KBM-7 (cell line): ENCODE measurements around the gene ZNF235.
"Not testable (repeated sequence)": the region's sequence is repeated elsewhere in the genome, so short reads cannot be mapped to it uniquely, and the experiment has no call there.

Source experiments
- DNase-seq: peaks from one replicate; pipeline ENCODE4 v3.0.0-alpha.2; 2015
- in situ Hi-C: fragments of 300-500 bp; cut with MboI; formaldehyde crosslinking; loops from 2 replicates; pipeline ENCODE4 v1.14.3; 2020; ENCODE audit warnings: low sequenced_read_pairs, low pct_unique_long_range_greater_than_20kb, mixed read lengths

The ZNF235 gene

DNA sequence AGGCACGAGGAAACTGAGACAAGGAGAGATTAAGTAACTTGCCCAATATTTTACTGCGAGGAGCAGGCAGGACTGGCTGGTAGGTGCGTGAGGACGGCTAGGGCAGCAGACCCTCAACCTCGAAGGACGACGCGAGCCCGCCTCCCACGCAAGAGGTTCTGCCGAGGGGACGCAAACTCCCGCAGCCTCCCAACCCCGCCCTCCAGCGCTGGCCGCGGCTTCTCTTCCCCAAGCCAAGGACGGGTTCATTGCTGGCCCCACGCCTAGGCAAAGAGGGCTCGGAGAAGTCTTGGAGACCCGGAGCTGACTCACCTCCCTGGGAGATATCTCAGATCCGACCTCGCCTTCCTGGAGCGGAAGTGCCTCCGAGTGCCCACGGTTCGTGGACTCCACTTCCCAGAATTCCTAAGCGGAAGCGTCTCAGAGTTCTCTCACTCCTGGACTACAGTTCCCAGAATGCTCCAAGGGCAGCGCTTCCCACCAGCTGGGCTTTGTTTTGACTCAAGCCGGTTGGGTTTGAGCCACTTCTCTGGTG is at the start of gene ZNF235:
TSS of gene ZNF235 (minus strand) at position 367 of the 535 bp plus-strand sequence. CDS start 1,621 bp downstream, outside the sequence.
- in situ Hi-C loops: no loop called here
- peak; percentile 93 for DNase-seq

DNA sequence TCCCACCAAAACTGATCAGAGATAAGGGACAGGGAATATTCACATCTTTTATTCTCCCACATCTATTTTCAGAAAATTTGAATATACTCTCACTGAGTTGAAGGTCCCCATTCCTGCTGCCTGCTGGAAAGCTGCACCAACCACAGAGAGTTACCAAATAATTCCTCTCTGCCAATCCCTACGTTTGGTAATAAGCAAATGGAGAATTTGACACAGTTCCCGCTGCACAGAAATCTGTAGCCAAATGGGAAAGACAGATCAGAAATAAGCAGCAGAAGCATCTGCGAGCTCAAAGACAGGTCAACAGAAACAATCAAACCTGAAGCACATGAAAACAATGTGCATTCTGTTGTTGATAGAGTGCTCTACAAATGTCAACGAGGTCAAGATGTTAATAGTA is 41.7 kb upstream of the ZNF235 start:
- in situ Hi-C loops: no loop called here
- no peak for DNase-seq

DNA sequence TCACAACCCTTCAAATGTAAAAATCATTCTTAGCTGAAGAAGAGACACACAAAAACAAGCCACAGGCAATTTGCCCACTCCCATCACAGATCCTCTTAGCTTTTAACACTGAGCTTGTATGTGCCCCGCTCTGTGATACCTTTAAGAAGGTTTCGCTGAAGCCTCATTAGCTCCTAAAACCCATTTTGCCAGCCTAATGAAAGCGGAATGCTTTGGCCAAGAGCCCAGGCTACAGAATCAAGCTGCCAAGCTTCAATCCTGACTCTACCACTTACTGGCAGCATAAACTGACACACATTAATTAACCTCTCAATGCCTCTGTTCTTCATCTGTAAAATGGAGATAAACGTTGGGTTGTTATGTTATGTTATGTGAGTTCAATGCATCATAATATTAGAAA is 41.1 kb upstream of the ZNF235 start:
- in situ Hi-C loops: no loop called here
- no peak for DNase-seq

DNA sequence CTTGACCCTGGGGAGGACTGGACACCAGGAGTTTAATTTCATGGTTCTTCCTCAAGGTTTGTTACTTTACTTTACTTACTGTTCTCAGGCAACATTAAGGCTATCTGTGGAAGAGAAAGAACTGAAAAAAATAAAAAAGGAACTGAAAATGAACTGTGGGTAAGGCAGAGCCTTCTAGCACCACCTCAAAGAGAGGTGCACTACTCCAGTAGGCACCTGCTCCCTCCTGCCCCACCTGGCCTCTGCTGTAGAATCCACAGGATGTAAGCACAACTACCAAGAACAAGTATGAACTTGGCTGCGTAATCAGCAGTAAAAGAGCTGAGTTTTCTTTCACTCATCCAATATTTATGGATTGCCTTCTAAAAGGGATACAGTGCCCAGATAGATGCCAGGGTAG is 39.4 kb upstream of the ZNF235 start:
- in situ Hi-C loops: no loop called here
- DNase-seq: no peak

DNA sequence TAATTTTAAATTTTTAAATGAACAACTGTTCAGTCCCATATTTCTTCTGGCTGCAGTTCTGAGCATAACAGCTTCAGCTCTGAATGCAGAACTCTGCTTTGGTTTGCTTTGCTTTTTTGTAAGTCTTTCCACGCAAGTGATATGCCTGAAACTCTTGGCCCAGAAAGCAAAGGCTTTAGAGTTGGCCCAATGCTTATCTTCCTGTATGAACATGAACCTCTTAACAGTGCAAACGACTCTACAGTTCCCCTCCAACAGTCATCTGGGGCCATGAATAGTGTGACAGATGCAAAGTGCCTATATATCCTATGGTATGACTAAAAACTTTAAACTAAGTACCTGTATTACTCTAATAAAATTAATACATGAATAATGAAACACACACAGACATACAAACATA is 37.0 kb upstream of the ZNF235 start:
- in situ Hi-C loops: no loop called here
- DNase-seq: no peak

DNA sequence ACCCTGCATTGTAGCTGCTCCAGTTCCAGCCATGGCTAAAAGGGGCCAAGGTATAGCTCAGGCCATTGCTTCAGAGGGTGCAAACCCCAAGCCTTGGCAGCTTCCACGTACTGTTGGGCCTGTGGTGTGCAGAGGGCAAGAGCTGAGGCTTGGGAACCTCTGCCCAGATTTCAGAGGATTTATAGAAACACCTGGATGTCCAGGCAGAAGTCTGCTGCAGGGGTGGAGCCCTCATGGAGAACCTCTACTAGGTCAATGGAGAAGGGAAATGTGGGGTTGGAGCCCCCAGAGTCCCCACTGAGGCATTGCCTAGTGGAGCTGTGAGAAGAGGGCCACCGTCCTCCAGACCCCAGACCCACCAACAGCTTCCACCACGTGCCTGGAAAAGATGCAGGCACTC is 29.8 kb upstream of the ZNF235 start:
- DNase-seq: not testable (repeated sequence)

DNA sequence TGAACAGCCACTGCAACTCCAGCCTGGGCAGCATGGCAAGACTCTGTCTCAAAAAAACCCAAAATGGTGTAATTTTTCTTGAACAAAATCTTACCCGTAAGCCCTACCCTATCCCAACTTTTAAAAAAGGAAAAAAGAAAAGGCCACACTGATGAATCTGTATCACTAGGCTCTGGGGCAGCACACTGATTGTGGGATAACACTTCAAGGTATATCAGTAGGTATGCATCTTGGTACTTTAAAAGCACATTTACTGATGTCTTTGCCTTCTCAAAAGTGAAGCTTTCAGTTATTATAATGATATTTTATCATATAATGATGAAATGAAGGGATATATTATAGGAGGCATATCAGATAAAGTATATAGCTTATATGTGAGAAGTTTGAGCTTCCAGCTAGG is 27.3 kb upstream of the ZNF235 start:
- DNase-seq: no peak
- in situ Hi-C loops: no loop called here

More for the DNA sequence above, 29.8 kb upstream of the ZNF235 start:
- in situ Hi-C loops: not testable (repeated sequence)

DNA sequence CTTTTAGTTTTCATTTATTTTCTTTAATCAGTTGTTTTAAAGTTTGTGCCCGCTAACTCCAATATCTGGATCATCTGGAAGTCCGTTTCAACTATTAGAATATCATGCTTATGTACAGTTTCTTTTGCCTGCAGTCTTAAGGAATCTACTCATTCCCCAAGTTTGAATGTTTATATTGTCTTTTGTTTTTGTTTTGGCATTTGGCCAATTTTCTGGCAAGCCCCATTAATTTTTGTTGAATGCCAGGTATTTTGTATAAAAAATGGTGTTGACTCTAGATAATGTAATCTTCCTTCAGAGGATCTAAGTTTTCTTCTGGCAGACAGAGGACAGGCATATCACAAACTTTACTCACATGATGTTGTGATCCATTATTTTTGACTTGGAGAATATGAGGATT is 11.1 kb upstream of the ZNF235 start:
- in situ Hi-C loops: no loop called here
- no peak for DNase-seq

DNA sequence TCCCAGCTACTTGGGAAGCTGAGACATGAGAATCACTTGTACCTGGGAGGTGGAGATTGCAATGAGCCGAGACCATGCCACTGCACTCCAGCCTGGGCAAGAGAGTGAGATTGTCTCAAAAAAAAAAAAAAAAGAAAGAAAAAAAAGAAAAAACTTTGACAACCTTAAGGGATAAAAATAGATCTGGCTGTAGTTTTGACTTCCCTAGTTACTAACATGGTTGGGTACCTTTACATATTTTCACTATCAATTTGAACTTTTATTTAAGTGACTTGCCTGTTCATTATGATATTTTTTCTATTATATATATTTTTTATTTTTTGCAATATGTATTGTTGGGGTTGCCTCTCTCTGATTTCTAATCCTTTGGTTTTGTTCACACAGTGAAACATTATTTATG is 8.4 kb upstream of the ZNF235 start:
- no peak for DNase-seq
- in situ Hi-C loops: no loop called here

DNA sequence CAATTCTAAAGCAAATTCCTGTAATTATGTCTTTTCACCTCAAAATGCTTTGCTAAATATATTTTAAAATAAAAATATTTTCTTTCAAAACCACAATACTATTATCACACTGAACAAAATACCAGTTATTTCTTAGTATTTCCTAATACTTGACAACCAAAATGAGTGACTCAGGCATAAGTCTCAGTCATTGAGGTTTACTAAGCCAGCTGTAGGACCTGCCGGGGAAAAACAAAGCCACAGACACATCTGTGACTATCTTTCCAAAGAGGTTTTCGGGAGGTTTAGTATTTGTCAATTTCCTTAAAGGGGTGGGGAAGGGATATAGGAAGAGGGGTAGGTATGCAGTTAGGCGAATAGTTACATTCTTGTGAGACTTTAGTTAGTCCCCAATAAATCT is 3.2 kb upstream of the ZNF235 start:
- DNase-seq: no peak
- in situ Hi-C loops: no loop called here

DNA sequence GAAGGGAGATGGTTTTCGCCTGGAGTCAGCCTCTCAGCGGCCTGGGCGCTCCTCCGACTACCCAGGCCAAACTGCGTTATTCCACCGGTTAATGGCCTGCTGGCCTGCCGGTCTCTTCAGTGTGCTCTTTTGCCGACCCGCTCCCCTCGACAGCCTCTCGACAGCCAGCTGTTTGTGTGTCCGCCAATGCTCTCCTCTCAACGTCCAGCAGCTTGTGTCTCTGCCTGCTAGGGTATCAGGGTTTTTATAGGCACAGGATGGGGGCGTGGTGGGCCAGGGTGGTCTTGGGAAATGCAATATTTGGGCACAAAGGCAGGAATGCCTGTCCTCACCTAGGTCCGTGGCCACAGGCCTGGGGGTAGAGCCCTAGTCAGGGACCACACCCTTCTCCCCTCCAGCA is 1.5 kb upstream of the ZNF235 start:
- no peak for DNase-seq
- in situ Hi-C loops: no loop called here

DNA sequence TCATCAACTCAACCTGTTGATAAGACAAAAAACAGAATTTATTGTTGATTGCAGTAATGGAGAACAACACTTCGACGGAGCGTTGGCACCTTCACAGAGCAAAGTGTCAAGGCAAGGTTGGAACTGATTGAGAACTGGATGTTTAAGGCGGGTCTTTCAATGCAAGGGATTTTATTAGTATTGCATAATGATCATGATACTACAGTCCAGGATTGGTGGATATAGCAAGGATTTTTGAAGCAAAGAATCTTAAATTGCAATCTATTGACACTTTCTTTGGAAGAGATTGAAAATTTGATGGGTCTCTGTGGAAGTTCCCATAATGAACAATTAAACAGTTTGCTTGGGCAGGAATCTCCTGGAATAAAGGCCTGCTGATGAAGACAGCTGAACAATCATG is 632 bp upstream of the ZNF235 start:
- in situ Hi-C loops: no loop called here
- no peak for DNase-seq

DNA sequence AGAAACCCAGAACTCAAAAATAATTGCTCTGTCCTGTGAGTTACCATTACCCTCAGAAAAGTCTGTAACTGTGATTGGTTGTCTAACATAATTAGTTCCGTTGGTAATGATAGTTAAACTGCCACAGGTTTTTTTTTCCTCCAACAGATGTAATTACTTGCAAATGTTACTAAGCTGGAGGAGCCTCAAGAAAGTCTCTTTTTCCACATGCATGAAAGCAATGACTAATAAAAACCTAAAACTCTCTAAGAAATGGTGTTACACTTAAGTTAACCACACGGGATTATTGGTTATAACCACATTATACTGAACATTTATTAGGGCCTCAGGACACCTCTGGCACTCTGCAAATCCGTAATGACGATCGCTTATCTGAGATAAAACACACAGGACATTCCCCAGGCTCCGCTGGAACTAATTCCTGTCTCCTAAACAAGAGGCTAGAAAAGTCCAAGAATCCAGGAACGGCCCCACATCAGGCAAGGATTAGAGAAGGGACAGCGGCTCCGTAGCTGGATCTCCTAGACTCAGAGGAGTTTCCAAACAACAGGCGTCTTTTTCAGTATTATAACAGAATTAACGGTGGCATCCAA is 753 bp downstream of the ZNF235 start:
- no peak for DNase-seq
- in situ Hi-C loops: no loop called here

DNA sequence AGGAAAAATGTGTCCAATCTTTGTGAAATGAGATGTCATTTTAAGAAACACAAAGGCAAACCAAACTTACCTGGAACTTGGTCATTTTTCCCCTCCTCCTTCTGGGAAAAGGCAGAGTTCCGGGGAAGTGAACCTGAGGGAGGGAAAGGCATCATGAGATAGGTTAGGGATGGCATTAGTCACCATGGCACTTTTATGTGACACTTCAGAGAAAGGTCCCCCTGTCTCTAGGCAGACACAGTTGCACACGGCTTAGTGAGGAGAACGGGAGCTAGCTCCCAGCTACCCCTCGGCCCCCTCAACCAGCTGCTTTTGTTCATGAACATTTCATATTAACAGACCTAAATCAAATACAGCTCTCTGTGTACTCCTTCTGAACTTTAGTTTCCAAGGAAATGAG is 1.5 kb downstream of the ZNF235 start:
- in situ Hi-C loops: no loop called here
- peak; percentile 1 for DNase-seq

DNA sequence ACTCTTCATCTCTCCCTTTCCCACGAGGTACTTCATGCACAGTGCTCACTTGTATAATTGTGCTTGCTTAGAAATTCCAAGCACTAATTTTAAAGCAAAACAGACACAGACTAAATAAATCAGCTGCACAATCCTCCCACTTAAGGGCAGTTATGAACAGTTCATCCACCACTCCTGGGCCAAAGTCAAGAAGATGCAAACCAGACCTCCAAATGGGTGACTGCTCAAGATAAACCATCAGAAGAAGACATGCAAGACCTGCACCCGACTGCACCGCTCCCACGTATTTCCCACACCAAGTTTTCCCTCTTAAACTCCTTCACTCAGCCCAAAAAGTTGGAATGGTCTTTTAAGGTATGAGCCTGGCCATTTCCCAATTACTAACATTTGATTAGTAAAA is 19.9 kb downstream of the ZNF235 start:
- in situ Hi-C loops: no loop called here
- DNase-seq: no peak

DNA sequence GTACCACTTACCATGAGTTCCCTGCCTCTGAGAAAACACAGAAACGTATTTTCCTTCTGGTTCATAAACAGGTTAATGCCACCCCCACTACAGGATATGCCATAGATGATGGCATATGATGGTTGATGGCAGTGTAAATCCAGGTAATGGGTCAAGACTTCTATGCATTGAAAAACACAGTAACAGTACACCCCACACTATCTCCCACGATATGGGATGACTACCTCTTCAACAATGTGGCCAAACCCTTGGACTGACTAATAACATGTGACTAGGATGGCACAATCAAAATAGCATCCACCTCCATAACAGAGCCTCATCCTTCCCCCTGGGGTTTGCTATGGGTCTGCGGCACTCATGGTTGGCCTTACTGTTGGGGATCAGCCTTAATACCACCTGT is 22.0 kb downstream of the ZNF235 start:
- no peak for DNase-seq
- in situ Hi-C loops: no loop called here

DNA sequence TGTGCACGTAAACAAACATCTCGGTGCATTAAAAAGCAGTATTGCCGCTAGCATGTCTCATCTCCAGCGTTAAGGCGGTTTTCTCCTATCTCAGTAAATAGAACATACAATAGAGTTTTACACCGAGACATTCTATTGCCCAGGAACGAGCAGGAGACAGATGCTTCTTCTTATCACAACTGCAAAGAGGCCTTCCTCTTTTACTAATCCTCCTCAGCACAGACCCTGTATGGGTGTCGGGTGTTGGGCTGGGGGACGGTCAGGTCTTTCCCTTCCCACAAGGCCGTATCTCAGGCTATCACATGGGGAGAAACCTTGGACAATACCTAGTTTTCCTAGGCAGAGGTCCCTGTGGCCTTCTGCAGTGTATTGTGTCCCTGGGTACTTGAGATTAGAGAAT is 23.9 kb downstream of the ZNF235 start:
- no peak for DNase-seq
- in situ Hi-C loops: no loop called here

DNA sequence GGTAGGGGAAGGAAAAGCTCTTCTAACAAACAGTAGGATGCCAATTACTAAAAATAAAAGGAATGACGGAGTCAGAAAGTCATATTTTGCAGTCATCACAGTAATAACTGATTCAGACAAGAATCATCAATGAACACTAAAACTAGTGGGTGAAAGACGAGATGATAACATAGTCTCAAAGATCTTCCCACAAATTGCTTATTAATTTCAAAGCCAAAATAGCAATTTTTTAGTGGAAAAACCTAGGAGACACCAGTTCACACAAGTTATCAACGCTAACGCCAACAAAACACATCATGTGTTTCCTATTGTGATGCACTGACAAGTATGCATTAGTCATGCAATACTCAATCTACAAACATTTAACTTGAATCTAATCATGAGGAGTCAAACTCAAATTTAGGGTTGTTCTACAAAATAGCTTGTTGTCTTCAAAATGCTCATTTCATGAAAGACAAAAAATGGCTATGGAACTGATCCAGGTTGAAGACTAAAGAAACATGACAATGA is 26.6 kb downstream of the ZNF235 start:
- no peak for DNase-seq
- in situ Hi-C loops: no loop called here

DNA sequence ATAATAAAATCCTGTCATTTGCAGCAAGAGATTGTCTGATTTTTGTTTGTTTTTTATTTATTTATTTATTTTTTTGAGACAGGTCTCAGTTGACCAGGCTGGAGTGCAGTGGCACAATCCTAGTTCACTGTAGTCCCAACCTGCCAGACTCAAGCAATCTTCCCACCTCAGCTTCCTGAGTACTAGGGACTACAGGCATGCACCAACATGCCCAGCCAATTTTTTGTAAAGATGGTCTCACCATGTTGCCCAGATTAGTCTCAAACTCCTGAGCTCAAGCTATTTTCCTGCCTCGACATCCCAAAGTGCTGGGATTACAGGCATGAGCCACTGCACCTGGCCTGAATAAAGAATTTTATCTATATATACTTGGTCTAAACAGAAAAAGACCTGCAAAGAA is 27.5 kb downstream of the ZNF235 start:
- in situ Hi-C loops: no loop called here
- no peak for DNase-seq

DNA sequence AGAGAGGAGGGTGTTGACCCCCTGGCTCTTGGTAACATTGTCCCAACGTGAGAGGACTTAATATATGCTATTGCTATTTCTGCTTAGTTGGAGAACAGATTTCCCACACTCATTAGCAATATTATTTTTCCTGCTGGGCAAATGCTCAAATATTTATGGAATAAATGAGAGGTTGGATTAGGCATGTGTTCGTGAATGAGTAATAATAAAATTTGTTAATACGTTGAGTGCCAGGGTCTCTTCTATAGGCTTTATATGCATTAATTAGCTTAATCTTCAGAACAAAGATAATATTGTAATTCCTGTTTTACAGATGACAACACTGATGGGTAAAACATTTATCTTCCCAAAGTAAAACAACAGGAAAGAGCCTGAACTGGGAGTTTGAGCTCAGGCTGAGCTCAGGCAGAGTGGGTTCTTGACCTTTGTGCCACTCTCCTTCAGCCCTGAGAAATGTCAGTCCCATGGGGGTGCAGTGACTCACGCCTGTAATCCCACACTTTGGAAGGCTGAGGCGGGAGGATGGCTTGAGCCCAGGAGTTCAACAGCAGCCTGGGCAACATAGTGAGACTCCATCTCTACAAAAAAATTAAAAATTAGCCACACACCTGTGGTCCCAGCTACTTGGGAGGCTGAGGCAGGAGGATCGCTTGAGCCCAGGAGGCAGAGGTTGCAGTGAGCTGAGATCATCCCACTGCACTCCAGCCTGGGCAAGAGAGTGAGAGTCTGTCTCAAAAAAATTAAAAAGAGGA is 44.0 kb downstream of the ZNF235 start:
- in situ Hi-C loops: no loop called here
- no peak for DNase-seq

DNA sequence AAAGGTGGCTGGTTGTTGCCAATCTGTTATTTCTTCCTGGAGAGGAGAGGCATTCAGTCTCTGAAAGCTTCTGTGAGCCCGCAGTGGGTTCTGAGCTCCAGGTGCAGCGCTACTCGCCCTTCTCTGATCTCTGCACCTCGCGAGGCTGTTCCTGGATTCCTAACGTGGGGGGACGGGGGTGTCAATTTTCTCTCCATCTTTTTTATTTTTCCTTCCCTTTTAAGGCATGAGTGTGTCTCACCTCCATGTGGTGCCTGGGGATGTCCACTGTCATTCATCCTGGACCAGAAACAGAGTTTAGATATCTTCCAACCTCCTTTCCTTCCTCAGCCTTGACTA is 44.5 kb downstream of the ZNF235 start:
- in situ Hi-C loops: no loop called here
- DNase-seq: no peak
